ENCODE results near the gene TRPM4. TPM values are rescaled to one million over a fixed set of nuclear protein-coding genes. Genes with fewer than 3 reads are reported as not detected.
A peak's percentile ranks its signal among the peaks of the same experiment; 100 is the strongest.
"Not testable (repeated sequence)": the region's sequence is repeated elsewhere in the genome, so short reads cannot be mapped to it uniquely, and the experiment has no call there.

The TRPM4 gene
- total RNA-seq, 2 experiments from 2014 or later: 1.5 to 1.9 TPM

DNA sequence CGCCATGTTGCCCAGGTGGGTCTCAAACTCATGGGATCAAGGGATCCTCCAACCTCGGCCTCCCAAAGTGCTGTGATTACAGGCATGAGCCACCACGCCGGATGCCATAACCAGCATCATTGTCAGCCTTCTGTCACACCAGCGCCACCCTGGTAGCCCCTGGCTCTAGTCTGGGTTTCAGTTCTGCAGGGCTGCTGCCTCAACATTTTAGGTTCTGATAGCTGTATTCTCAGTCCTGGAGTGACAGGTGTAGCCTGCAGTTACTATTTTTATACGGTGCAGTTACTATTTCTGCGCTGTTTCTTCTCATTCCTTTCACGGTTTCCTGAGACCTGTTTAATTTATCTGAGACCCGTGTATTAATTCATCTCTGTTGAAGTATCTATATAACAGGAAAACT, 57.1 kb downstream of the TRPM4 start:
- Mint-ChIP-seq H3K9me3 (ENCODE audit: low read depth) (no peaks in the 10 kb centered on the region), H3K4me3 (no peak overlapping the region), H3K36me3 (ENCODE audit: low read depth) (no peaks in the 10 kb centered on the region), H3K27me3 (peaks cover 2% of the 10 kb centered on the region), H3K27ac (no peak overlapping the region), H3K4me1 (peaks cover 7% of the 10 kb centered on the region)
- ChIA-PET CTCF (interaction anchor here (1.3 to 2.8 kb wide), 2 partner anchors 11 to 117 kb away, joined by 5 to 17 read pairs; no protein-coding TSS in a partner anchor), POLR2A (interaction anchor here (0.7 kb wide), 1 partner anchor 582 kb away, joined by 3 read pairs; no protein-coding TSS in a partner anchor)
- ATAC-seq (no peak), DNase-seq (no peak)
- intact Hi-C loops (cut with DNase I, micrococcal nuclease): no loop called here

DNA sequence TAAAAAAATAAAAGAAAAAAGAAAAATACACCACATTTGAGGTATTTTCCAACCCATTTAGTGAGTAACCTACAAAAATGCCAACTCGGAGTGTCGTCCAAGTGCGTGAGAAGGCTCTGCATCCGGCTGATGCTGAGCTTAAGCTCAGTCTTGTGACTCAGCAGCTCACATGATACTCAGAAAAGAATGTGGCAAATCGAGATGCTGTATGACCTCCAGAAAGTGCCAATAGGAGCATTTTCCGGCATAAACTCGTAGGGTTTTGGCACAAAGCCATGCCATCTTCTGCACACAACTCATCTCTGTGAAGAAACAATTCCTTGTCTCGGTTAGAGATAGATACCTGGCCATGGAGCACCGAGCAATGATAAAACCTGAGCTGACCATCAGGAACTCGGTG, 58.5 kb downstream of the TRPM4 start:
- no peak for DNase-seq
- Mint-ChIP-seq H3K4me1 (no peaks in the 10 kb centered on the region), H3K27ac (no peak overlapping the region), H3K36me3 (ENCODE audit: low read depth) (no peaks in the 10 kb centered on the region), H3K9me3 (ENCODE audit: low read depth) (no peaks in the 10 kb centered on the region), H3K27me3 (no peaks in the 10 kb centered on the region), H3K4me3 (no peak overlapping the region)
- CTCF ChIA-PET: interaction anchor here (1.0 to 2.8 kb wide), 4 partner anchors 10 to 85 kb away, joined by 3 to 17 read pairs (median 6); no protein-coding TSS in a partner anchor
- intact Hi-C loops (cut with DNase I, micrococcal nuclease): no loop called here
- POLR2A ChIA-PET: no interaction called here
- no peak for ATAC-seq

DNA sequence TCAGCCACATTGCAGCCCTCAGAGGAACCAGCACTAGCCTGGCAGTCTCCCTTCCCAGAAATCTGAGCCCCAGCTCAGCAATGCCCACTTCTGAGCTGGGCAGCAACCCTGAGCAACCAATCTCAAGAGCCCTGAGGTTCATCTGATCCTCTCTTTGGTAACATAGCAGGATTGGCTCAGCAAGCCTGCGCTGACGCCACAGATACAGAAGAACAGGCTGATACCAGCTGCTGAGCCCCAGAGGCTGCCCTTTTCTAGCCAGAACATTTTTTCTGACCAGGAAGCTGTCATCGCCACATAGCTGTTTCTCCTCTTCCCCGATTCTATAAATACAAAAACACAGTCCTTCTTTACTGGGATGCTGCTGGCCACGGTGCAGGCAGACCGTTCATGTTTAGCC, 59.8 kb downstream of the TRPM4 start:
- ChIA-PET POLR2A (no interaction called here), CTCF (interaction anchor here (0.6 to 2.8 kb wide), 5 partner anchors 8 to 479 kb away, joined by 3 to 17 read pairs (median 5); partner anchors contain the start of gene LIN7B)
- Mint-ChIP-seq H3K36me3 (ENCODE audit: low read depth) (no peaks in the 10 kb centered on the region), H3K4me3 (no peak overlapping the region), H3K4me1 (no peaks in the 10 kb centered on the region), H3K27me3 (no peaks in the 10 kb centered on the region), H3K9me3 (ENCODE audit: low read depth) (no peaks in the 10 kb centered on the region), H3K27ac (no peak overlapping the region)
- no peak for ATAC-seq
- no peak for DNase-seq
- intact Hi-C loops (cut with DNase I, micrococcal nuclease): no loop called here

DNA sequence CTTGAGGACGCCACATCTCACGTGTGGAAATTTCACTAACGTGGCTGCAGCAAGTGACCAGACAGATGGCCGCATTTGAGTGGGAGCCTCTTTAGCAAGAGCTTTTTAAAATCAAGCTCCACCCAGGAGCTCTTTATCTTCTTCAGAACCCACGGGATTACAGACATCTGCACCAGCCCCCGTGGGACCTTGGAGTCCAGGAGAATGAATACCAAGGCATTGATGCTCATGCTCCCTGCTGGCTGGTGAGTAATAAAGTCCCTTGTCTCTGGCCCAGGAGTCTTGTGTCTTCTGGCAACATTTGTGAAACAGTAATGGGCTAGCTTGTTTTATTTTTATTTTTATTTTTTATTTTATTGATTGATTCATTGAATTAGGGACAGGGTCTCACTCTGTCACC, 64.4 kb downstream of the TRPM4 start:
- DNase-seq (no peak), ATAC-seq (no peak)
- Mint-ChIP-seq H3K27me3 (peaks cover 4% of the 10 kb centered on the region), H3K36me3 (ENCODE audit: low read depth) (no peaks in the 10 kb centered on the region), H3K27ac (no peak overlapping the region), H3K4me1 (peaks cover 4% of the 10 kb centered on the region), H3K9me3 (ENCODE audit: low read depth) (no peaks in the 10 kb centered on the region), H3K4me3 (no peak overlapping the region)
- intact Hi-C loops (cut with DNase I, micrococcal nuclease): no loop called here
- CTCF ChIA-PET: interaction anchor here (0.8 to 1.3 kb wide), 6 partner anchors 14 to 40 kb away, joined by 3 to 5 read pairs (median 4); no protein-coding TSS in a partner anchor
- POLR2A ChIA-PET: no interaction called here

GRCh38 chr19:49222528-49222927, 64.9 kb downstream of the TRPM4 start:
- DNase-seq (no peak), ATAC-seq (no peak)
- Mint-ChIP-seq H3K4me1 (peaks cover 4% of the 10 kb centered on the region), H3K4me3 (no peak overlapping the region), H3K9me3 (ENCODE audit: low read depth) (no peaks in the 10 kb centered on the region), H3K27ac (no peak overlapping the region), H3K36me3 (ENCODE audit: low read depth) (no peaks in the 10 kb centered on the region), H3K27me3 (peaks cover 4% of the 10 kb centered on the region)
- POLR2A ChIA-PET: no interaction called here
- CTCF ChIA-PET: interaction anchor here (0.8 to 1.3 kb wide), 3 partner anchors 14 to 25 kb away, joined by 3 to 5 read pairs (median 4); no protein-coding TSS in a partner anchor
- intact Hi-C loops (cut with DNase I, micrococcal nuclease): no loop called here

GRCh38 chr19:49223472-49223871, 65.9 kb downstream of the TRPM4 start:
- CTCF ChIA-PET: interaction anchor here (1.5 to 1.6 kb wide), 2 partner anchors 25 to 126 kb away, joined by 4 to 6 read pairs; no protein-coding TSS in a partner anchor

GRCh38 chr19:49224441-49224840, 66.8 kb downstream of the TRPM4 start:
- H3K4me1 Mint-ChIP-seq; H3K27ac Mint-ChIP-seq; H3K36me3 Mint-ChIP-seq (ENCODE audit: low read depth); intact Hi-C loops (cut with DNase I, micrococcal nuclease); H3K4me3 Mint-ChIP-seq; POLR2A ChIA-PET; DNase-seq; ATAC-seq; H3K27me3 Mint-ChIP-seq; H3K9me3 Mint-ChIP-seq (ENCODE audit: low read depth): not testable (repeated sequence)
- CTCF ChIA-PET: interaction anchor here (0.7 to 2.6 kb wide), 7 partner anchors 8 to 127 kb away, joined by 3 to 17 read pairs (median 6); no protein-coding TSS in a partner anchor

More at GRCh38 chr19:49223472-49223871, 65.9 kb downstream of the TRPM4 start:
- Mint-ChIP-seq H3K4me1 (peaks cover 4% of the 10 kb centered on the region), H3K27ac (no peak overlapping the region), H3K9me3 (ENCODE audit: low read depth) (no peaks in the 10 kb centered on the region), H3K4me3 (no peak overlapping the region), H3K36me3 (ENCODE audit: low read depth) (no peaks in the 10 kb centered on the region), H3K27me3 (peaks cover 4% of the 10 kb centered on the region)
- POLR2A ChIA-PET: interaction anchor here (0.6 kb wide), 1 partner anchor 215 kb away, joined by 3 read pairs; no protein-coding TSS in a partner anchor
- ATAC-seq (no peak), DNase-seq (no peak)
- intact Hi-C loops (cut with DNase I, micrococcal nuclease): no loop called here

GRCh38 chr19:49224879-49225278, 67.3 kb downstream of the TRPM4 start:
- CTCF ChIA-PET: interaction anchor here (0.6 to 2.6 kb wide), 17 partner anchors 9 to 247 kb away, joined by 3 to 17 read pairs (median 3); partner anchors contain the start of gene LIN7B
- POLR2A ChIA-PET: no interaction called here
- Mint-ChIP-seq H3K4me3 (no peak overlapping the region), H3K27me3 (peaks cover 4% of the 10 kb centered on the region), H3K9me3 (ENCODE audit: low read depth) (no peaks in the 10 kb centered on the region), H3K36me3 (ENCODE audit: low read depth) (no peaks in the 10 kb centered on the region), H3K27ac (no peak overlapping the region), H3K4me1 (peaks cover 4% of the 10 kb centered on the region)
- ATAC-seq (peak; percentile 78), DNase-seq (peak; percentile 74)
- intact Hi-C loops (cut with DNase I, micrococcal nuclease): no loop called here

- Mint-ChIP-seq H3K9me3 (ENCODE audit: low read depth) (no peaks in the 10 kb centered on the region), H3K27me3 (peaks cover 4% of the 10 kb centered on the region), H3K27ac (no peak overlapping the region), H3K36me3 (ENCODE audit: low read depth) (no peaks in the 10 kb centered on the region), H3K4me3 (no peak overlapping the region), H3K4me1 (peaks cover 17% of the 10 kb centered on the region)
- DNase-seq (no peak), ATAC-seq (no peak)
- ChIA-PET POLR2A (no interaction called here), CTCF (interaction anchor here (0.6 to 1.9 kb wide), 3 partner anchors 29 to 72 kb away, joined by 3 to 6 read pairs (median 3); no protein-coding TSS in a partner anchor)
- intact Hi-C loops (cut with DNase I, micrococcal nuclease): no loop called here
Measured at GRCh38 chr19:49229416-49229815, 71.8 kb downstream of the TRPM4 start.

DNA sequence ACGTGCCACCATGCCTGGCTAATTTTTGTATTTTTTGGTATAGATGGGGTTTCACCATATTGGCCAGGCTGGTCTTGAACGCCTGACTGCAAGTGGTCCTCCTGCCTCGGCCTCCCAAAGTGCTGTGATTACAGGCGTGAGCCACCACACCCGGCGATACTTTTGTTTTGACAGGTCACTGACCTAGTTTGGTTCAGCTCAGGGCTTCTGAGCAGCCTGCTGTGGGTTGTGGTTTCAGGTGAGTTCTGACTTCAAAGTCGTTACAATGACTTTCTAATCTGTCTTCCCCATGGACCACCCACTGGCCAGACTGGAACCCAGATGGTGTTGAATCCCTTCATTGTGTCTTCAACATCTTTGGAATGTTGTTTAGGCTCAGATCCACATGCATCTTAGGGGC, 73.8 kb downstream of the TRPM4 start:
- no peaks in the 10 kb centered on the region for H3K36me3 Mint-ChIP-seq (ENCODE audit: low read depth)
- peaks cover 13% of the 10 kb centered on the region for H3K4me1 Mint-ChIP-seq
- H3K4me3 Mint-ChIP-seq: no peak overlapping the region
- no peak overlapping the region for H3K27ac Mint-ChIP-seq
- no peaks in the 10 kb centered on the region for H3K9me3 Mint-ChIP-seq (ENCODE audit: low read depth)
- intact Hi-C loops (cut with DNase I, micrococcal nuclease): no loop called here
- no peaks in the 10 kb centered on the region for H3K27me3 Mint-ChIP-seq
- ATAC-seq: peak; percentile 63
- DNase-seq: peak; percentile 37
- ChIA-PET POLR2A (no interaction called here), CTCF (no interaction called here)

DNA sequence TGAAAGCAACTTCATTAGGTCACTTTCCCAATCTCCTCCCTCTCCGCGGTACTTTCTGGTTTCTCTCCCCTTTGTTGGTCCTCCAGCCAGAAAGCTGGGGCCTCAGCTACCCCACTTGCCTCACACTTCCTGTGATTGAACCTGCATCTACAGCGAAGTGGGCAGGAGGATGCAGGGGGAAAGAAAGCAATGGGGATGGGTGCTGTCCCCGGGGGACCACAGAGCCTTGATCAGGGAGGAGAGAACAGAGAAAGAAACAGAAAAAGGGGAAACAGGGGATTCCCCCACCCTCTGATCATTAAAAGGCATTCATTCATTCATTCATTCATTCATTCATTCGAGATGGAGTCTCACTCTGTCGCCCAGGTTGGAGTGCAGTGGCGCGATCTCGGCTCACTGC, 74.2 kb downstream of the TRPM4 start:
- ChIA-PET POLR2A (no interaction called here), CTCF (no interaction called here)
- H3K4me1 Mint-ChIP-seq: peaks cover 13% of the 10 kb centered on the region
- intact Hi-C loops (cut with DNase I, micrococcal nuclease): no loop called here
- no peaks in the 10 kb centered on the region for H3K36me3 Mint-ChIP-seq (ENCODE audit: low read depth)
- H3K4me3 Mint-ChIP-seq: no peak overlapping the region
- H3K9me3 Mint-ChIP-seq (ENCODE audit: low read depth): no peaks in the 10 kb centered on the region
- no peak overlapping the region for H3K27ac Mint-ChIP-seq
- DNase-seq (peak; percentile 26), ATAC-seq (peak; percentile 66)
- no peaks in the 10 kb centered on the region for H3K27me3 Mint-ChIP-seq

DNA sequence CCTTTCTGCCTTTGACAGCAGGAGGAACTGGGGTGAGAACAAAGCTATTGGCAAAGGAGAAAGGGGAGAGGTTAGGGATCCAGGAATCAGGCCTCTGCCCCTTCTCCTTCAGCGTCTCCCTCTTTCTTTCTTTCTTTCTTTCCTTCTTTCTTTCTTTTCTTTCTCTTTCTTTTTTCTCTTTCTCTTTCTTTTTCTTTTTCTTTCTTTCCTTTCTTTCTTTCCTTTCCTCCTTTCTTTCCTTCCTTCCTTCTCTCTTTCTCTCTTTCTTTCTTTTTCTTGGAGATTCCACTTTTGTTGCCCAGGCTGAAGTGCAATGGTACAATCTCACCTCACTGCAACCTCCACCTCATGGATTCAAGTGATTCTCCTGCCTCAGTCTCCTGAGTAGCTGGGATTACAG, 75.6 kb downstream of the TRPM4 start:
- CTCF ChIA-PET: no interaction called here
- POLR2A ChIA-PET: no interaction called here
- intact Hi-C loops (cut with DNase I, micrococcal nuclease): no loop called here
- H3K4me3 Mint-ChIP-seq: no peak overlapping the region
- peaks cover 13% of the 10 kb centered on the region for H3K4me1 Mint-ChIP-seq
- no peaks in the 10 kb centered on the region for H3K9me3 Mint-ChIP-seq (ENCODE audit: low read depth)
- no peak overlapping the region for H3K27ac Mint-ChIP-seq
- peaks cover 3% of the 10 kb centered on the region for H3K27me3 Mint-ChIP-seq
- no peaks in the 10 kb centered on the region for H3K36me3 Mint-ChIP-seq (ENCODE audit: low read depth)
- DNase-seq (no peak), ATAC-seq (no peak)

Data from activated CD4-positive, alpha-beta T cell treated with anti-CD3 and anti-CD28 coated beads for 36 hours (primary cell).